RPMI7951 (cell line): ENCODE results near the gene NUP205. TPM values are rescaled to one million over a fixed set of nuclear protein-coding genes. Genes with fewer than 3 reads are reported as not detected.
"Not testable (repeated sequence)": the region's sequence is repeated elsewhere in the genome, so short reads cannot be mapped to it uniquely, and the experiment has no call there.

Source experiments
- DNase-seq: peaks from one replicate; pipeline ENCODE4 v3.0.0-alpha.2; 2012; ENCODE audit warnings: low read depth
- total RNA-seq: library from RNA; depleted of rRNA; stranded (reverse); fragments of >200 nt; shearing (Covaris generic); gene quantifications from 2 replicates; pipeline ENCODE4 v1.2.3, GENCODE V29; 2014

NUP205 gene
- total RNA-seq, 1 experiment from 2014 or later, result 100 TPM

DNA sequence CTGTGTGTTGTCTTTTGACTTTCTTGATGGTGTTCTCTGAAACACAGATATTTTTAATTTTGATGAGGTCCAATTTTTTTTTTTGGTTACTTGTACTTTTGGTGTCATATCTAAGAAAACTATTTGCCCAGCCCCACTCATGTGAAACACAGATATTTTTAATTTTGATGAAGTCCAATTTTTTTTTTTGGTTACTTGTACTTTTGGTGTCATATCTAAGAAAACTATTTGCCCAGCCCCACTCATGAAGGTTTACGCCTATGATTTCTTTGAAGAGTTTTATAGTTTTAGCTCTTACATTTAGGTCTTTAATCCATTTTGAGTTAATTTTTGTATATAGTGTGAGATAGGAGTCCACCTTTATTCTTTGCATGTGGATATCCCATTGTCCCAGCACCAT is 109.9 kb downstream of the NUP205 start:
- DNase-seq, result not testable (repeated sequence)

DNA sequence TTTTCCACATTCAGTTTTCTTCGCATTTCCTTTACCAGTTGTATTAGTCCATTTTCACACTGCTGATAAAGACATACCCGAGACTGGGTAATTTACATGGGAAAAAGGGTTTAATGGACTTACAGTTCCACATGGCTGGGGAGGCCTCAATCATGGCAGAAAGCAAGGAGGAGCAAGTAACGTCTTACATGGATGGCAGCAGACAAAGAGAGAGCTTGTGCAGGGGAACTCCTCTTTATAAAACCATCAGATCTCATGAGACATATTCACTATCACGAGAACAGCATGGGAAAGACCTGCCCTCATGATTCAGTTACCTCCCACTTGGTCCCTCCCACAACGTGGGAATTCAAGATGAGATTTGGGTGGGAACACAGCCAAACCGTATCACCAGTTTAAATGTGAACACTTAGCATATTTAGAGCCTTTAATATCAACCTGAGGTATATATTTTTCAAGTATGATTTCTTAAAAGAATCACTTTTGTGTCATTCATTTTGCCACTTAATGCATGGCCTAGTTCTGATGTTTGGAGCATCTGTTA is 111.2 kb downstream of the NUP205 start:
- DNase-seq, result not testable (repeated sequence)

DNA sequence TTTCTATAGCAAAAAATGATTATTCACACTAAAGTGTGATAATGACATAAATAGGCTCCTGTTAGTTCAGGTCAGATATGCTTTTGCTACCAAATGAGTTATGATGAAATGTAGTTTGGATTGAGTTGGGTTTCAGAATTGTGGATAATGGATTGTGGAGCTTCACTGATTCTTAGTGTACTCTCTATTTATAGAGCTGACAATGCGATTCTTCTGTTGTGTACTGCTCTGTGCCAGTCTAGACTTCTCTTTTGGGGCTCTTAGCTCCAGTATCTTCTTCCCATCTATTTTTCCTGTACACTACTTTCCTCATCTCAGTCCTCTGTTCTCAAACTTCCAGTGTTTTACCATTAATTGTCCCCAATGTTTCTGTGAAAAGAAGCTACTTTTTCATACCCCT is 112.1 kb downstream of the NUP205 start:
- no peak for DNase-seq

DNA sequence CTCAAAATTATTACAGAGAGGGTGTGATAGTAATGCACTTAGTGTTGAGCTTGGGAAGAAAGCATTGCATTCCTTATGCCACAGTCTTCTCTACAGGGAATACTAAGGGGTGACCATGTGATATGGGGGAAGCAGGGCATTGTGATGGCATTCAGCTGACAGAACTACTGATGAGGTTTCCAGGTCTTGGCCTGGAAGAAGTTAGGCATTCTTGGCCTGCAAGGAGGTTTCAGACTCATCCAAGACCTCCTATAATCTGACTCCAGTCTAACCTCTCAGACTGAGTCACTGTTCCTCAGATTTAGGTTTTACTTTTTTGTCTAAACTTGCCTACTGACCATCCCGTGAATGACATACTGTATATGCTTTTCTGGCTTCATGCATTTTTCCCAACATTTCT is 112.5 kb downstream of the NUP205 start:
- peak; percentile 72 for DNase-seq

DNA sequence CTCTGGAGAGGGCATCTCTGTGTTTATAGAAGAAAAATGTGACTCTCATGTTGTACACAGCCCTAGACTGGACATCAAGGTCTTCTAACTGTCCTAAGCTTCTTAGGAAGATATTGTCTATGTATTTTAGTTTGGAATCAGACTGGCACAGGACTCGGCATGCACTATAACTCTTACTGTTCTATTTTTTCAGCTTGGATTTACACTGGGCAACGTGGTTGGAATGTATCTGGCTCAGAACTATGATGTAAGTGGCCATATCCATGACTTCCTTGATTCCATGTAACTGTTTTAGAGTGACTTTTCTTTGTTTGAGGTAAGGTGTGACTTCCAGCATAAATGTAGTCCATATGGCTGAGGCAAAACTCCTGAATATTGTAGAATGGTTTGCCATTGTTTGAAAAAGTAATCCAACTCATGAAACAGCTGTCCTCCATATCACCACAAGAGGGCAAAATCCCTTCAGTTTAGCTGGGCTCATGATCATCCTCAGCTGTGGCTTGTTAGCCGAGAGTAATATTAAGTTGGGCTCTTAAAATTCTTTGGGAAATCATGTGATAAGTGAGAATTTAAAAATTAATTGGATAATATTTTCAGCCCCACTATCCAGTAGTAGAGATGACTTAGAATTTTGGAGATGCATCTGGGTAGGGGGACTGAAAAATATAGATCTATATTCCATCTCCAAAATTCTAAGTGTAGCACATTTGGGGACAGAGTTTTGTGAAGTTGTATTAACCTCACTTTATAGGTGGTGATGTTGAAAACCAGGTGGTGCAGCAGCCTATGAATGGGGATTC is 115.0 kb downstream of the NUP205 start:
- peak; percentile 70 for DNase-seq

DNA sequence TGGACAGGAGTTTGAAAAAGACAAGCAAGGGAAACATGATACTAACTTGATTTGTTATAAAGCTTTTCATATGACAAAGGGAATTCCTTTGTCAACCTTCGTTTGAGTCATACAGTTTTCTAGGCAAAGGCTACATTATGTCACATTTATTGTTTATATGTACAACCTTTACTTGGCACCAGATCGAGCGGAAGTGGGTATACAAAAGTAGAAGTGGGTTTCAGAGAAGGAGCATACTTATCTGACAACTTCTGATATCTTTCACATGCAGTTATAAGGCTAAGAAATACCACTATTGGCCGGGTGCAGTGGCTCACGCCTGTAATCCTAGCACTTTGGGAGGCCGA is 115.6 kb downstream of the NUP205 start:
- peak; percentile 64 for DNase-seq

DNA sequence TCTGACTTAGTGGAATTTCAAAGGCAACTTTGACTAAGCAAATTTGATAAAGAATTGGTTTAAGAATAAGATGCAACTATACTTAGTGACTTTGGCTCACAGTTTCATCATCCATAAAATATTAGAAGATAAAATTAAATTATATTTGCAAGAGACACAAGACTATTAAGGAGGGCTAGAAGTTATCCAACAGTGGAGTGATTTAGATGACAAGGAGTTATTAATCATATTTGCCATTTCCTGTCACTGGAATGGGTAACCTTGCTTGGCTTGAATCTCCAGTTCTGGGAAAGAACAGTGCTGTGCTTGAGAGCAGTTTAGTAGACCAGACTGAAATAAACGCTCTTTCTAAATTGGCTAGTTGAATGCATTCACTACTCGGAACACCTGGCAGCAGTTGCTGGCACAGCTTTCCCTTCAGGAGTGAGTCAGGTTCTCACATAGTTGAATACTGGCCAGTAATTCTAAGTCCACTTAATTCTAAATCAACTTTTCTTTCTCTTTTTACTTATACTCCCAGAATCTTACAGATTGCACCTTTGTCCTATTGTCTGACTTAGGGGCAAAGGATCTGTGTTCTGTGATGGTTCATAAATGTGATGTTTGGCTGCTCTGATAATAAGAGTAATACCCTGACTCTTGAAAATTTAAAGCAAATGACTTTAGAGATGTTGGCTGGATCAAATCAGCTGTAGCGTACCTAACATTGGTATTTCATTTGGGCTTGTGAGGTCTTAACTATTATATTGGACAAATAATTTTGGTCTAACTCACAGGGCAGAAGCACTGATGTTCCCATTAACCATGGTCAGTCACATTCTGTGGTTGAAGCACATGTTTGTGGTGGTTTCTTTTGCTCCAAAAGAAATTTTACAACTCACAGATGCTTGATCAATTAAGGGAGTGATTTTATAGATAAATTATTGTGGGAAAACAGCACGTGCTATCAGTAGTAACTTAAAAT is 121.2 kb downstream of the NUP205 start:
- peak; percentile 65 for DNase-seq

DNA sequence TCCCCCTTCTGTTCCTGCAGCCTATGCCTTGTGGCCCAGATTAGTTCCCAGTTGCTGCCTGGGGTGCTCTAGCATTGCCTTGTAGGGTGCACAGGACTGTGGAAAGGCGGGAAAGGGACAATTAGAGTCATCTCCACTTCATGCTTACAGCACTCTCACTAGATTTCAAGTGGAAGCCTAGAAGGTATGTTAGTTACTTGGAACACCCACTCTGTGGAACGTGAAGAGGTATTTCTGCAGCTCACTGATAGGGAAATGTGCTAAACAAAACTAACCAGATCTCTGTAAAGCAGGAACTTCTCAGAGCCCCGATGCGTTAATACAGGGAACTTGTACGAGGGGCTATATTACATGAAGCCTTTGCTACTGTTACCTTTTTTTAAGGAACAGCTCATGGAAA is 124.0 kb downstream of the NUP205 start:
- DNase-seq, result no peak

DNA sequence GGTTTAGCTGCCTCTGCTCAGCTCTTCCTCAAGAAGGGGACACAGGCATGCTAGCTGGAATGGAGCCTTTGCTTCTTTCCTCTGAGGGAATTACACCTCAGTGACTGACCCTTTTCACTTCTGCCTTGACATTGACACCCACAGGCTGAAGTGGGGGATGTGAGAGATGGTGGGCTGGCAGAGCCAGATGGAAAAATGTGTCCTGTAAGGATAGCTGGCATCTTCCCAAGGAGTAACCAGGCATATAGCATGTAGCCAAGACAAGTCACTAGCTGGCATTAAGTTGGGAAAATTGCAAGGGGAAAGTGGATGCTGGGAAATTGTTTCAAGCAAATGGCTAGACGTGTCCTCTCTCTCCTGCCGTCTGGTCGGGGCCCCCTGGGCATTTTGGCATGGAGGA is 124.5 kb downstream of the NUP205 start:
- DNase-seq, result no peak

DNA sequence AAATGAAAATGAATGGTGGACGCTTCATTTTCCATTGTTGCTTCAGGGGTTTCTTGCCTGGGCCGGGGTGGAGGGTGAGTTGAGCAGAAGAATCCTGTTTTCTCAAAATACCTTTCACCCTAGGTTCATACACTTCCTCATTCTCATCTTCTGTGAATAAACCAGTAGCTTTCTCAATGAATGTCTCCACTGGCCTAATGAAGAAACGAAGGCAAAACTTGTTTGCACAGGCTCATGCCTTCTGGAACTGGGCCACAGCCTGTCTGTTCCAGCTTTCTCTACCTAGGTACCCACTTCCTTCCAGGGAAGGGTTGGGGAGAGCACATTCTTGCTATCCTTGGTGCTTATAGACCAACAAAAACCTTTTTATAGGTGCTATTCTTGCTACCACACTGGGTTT is 125.9 kb downstream of the NUP205 start:
- DNase-seq, result no peak

DNA sequence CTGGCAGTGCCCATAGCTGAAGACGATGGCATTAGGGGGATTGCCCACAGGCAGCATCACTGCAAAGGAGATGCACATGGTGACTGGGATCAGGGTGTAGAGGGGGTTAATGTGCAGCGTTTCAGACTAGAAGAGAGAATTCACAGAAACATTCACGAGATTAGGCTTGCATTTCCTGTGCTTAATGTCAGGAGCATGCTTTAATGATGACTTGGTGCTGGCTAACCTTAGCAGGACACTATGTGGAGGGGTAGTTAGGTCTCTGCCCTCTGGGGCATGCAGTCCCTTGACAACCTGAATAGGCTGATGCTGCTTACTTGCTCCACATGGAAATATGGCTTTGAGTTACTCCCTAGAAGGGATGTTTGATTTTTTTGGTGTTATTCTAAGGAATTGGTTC is 126.4 kb downstream of the NUP205 start:
- peak; percentile 46 for DNase-seq

DNA sequence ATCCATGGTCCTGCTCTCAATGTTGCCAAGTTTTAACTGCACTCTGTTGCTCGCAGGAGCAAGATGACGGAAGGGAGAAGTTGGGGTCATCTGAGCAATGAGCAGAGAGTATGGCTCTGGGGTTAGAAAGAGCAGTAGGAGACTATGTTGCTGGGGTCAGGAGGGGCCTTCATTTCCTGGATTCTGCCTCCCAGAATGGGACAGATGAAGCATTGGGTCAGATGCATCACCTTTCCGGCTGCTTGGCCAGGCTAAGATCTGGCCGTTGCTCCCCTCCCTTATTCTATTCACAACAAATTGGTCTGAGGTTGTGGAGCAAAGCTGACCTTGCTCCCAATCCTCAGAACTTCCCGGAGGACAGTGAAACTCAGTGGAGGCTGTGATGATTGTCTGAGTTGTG is 127.0 kb downstream of the NUP205 start:
- DNase-seq, result no peak

DNA sequence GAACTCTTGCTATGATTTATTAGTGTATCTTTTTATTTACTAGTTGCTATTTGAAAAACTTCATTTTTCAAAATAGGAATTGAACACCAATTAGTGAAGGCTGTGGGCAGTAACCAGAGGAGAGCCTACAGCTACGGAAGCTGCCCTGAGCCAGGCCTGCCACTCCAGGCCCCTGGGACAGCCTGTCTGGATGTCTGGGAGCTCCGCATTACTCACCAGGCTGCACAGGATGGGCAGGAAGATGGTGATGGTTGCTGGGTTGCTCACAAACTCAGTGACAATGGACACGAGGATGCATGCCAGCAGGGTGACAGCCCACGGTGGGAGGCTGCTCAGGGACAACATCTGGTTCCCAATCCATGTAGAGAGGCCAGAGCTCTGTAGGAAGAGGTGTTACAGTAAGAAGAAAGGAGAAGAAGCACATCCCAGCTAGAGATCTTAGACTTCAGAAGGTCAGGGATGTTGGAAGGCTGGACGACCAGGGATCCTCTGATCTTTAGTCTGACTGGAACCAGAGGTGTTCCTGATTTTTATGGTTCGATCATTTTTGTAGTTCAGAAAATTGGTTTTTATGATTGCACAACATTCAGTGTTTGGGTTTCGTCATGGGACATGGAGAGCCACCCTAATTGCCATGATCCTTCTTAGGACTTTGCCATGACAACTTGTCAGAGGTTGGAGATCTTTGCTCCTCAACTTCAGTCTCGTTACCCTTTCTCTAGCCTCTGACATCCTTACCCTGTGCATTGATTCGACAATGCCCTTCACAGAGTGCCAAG is 127.8 kb downstream of the NUP205 start:
- peak; percentile 72 for DNase-seq

DNA sequence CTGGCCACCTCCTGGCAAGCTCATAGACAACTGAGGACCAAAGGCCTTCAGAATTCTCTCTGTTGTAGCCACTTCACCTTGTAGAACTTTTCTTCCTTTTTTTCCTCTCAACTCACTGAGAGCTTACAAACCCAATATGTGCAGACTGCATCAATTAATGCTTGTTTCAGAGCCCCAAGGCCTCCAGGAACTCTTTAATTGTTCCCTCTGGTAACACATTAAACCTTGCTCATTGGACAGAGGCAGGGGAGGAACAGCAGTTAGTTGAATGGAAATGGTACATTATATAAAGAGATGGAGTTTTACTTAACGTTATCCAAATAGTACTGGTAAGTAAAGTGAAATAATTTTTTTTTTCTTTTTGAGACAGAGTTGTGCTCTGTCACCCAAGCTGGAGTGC is 129.7 kb downstream of the NUP205 start:
- no peak for DNase-seq

DNA sequence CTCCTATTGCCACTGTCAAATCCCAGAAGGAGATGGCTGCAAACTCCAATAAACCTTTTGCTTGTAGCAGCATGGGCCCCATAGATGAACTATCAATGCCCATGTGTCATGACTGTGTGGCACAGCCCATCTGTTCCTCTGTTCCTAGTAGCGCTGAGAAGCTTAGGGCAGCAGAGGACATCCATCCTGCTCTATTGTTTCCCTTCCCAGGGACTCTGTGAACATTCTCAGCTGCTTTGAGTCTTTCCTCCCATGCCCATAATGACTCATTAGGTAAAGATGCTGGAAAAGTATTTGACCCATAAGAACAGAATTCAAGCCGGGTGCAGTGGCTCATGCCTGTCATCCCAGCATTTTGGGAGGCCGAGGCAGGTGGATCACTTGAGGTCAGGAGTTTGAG is 132.8 kb downstream of the NUP205 start:
- peak; percentile 63 for DNase-seq

DNA sequence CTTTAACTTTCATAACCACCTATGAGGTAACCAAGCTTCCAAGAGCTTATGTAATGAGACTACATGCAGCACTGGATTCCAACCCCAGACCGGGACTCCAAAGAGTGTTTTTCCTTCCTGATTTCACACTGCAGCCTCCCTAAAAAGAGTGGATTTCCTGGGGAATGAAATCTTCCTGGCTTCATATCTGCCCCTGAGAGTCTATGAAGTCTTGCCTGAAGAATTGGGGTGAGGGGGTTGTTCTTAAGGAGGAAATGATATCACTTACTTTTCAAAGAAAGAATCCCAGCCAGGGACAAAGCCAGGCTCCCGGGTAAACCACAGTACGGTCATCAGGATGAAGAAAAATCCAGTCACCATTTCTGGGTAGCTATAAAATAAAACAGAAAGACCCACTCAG is 134.3 kb downstream of the NUP205 start:
- DNase-seq, result no peak

DNA sequence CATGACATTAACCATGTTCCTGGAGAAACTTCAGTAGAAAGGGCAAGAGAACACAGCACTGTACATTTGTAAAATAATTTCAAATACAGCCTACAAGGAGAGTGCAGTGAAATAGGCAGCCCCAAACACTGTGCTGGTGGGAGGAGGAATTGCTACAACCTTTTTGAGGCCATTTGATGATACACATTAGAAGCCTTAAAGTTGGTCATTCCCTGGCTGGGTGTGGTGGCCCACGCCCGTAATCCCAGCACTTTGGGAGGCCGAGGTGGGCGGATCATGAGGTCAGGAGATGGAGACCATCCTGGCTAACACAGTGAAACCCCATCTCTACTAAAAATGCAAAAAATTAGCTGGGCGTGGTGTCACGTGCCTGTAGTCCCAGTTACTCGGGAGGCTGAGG is 134.9 kb downstream of the NUP205 start:
- DNase-seq, result not testable (repeated sequence)

DNA sequence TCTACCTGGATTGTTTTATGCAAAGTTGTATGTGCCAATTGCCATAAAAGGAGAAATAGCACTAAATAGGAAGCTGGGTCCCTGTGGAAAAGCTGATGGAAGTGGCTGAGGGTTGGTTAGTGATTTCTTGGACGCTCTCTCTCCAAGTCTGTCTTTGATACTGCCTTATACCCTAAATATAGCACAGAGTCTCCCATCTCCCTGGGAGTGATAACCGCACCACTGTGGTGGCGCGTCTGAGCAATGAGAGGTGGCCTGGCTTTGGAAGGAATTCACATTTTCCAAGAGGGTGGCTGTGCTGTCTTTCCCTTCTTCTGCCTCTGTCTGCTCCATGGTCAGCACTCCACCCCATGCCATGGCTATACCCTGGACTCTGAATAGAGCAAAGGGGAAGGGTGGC is 135.8 kb downstream of the NUP205 start:
- no peak for DNase-seq

DNA sequence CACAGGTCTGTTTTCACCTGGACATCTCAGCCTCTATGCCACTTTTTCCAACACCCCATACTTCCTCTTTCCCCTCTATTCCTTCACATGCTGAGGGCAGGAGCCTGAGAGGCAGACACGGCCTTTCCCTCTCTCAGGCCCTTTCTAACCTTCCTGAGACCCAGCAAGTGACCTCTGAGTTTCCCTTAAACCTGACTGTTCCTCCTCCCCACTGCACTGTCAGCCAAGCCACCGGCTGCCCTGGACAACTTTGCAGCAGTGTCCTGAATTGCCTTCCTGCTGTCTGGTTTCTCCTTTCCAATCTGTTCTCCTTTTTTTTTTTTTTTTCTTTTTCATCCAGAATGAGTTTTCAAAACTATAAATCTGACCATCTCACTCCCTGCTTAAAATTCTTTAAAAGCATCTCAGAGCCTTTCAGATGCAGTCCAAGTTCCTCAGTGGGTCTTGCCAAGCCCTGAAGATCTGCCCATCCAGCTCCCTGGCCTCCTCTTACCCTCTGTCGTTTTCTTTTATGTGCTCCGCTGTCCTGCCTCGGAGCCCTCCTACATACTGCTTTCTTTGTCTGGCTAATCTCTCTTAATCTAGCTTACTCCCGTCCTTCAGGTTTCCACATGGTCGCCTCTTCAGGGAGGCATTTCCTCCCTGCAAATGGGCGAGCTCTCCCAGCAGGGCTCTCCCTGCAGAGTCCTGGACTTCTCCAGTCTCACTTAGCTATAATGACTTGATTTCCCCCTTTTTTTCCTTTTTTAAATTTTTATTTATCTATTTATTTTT is 139.7 kb downstream of the NUP205 start:
- no peak for DNase-seq
